Tibial artery (tissue), 4 donors: ENCODE results near the gene SLC11A2.

ENCODE experiments used
- DNase-seq, 2 donors: peaks; one replicate each; pipeline ENCODE4 v3.0.0-alpha.2; 2019
- H3K27ac ChIP-seq, 2 donors: fragments of 200-600 bp; sonication (generic) in 1 of 2; 1 replicate in 1 of 2; 2 replicates in 1 of 2; pipeline ENCODE4 v1.5.1; 2018 to 2019; ENCODE audit warnings: mild to moderate bottlenecking in 1 of 2
- H3K27me3 ChIP-seq, 2 donors: fragments of 200-600 bp; sonication (generic) in 1 of 2; one replicate each; pipeline versions ENCODE4 v1.5.1 to v1.6.0; 2016 to 2019
- H3K36me3 ChIP-seq, 3 donors: fragments of 200-600 bp; sonication (generic) in 2 of 3; one replicate each; pipeline ENCODE4 v1.5.1; 2016 to 2019; ENCODE audit warnings: mild to moderate bottlenecking in 2 of 3
- H3K4me1 ChIP-seq, 4 donors: fragments of 200-600 bp; sonication (generic) in 2 of 4; 1 replicate in 3 of 4; 2 replicates in 1 of 4; pipeline ENCODE4 v1.5.1; 2016 to 2019
- H3K4me3 ChIP-seq, 2 donors: fragments of 200-600 bp; sonication (generic) in 1 of 2; 1 replicate in 1 of 2; 2 replicates in 1 of 2; pipeline ENCODE4 v1.5.1; 2018 to 2019; ENCODE audit warnings: mild to moderate bottlenecking in 2 of 2
- H3K9me3 ChIP-seq, 3 donors: fragments of 200-600 bp; sonication (generic) in 1 of 3; one replicate each; pipeline ENCODE4 v1.5.1; 2016 to 2019
- intact Hi-C: fragments of 100-400 bp; cut with DNase I; formaldehyde crosslinking; loops from one replicate; pipeline ENCODE4 v1.15.0; 2023; ENCODE audit warnings: low total_unique reads
- TF ChIP-seq, protein P1 (sequence below), 2 experiments: fragments of 200-600 bp in 1 of 2; fragments of 450-650 bp in 1 of 2; IDR thresholded peaks; one replicate each; pipeline ENCODE4 v1.5.1; 2017 to 2019; ENCODE audit warnings: antibody characterized with exemption in 2 of 2, mild to moderate bottlenecking in 1 of 2, moderate library complexity in 1 of 2

SLC11A2 gene

DNA sequence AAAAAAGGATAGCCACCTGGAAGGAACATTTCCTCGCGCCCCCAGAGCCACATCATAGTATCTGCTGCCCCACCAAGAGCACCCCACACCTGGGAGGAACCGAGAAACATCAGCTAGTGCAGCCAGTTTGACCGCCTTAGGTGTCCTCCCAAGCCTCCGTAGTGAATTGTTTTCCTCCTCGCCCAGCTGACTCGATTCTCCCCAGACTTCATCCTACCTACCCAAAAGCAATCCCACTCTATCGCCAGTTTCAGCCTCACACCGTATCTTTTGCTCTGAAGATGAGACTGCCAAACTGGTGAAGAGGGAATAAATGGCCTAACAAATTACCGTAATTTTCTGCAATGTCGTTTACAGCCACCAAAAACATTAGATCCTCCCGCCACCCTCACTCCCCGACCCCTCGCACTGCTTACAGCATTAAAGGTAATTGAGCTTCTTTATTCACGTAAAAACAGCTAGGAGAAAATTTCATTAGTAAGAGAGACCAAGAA, 1.2 kb upstream of the SLC11A2 start:
- peaks cover 0 to 28% (median 16%) of the 10 kb centered on the region in 4 donors for H3K4me1 ChIP-seq

DNA sequence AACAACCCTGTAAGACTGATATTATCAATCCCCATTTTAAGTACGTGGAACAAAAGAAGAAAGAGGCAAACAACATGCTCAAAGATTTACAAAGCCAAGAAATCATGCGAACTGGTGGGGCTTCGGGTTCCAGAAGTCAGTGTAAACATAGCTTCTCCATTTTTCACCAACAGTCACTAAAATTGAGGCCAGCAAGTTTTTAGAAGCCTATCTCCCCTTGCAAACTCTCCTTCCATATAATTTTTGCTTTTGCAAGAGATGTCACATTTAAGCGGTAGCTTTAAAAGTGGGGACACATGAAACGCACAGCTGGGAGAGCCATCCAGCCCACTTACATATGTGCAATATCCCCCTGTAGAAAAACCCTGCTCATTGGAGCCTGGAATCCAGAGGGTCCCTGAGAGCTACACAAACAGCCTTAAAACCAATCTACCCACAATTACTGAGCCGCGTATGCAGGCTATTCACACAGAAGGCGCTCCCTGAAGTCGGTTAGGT, 797 bp downstream of the SLC11A2 start:
- H3K4me3 ChIP-seq: peak overlapping the region; percentile 68 to 93
- TF ChIP-seq, protein P1, sequence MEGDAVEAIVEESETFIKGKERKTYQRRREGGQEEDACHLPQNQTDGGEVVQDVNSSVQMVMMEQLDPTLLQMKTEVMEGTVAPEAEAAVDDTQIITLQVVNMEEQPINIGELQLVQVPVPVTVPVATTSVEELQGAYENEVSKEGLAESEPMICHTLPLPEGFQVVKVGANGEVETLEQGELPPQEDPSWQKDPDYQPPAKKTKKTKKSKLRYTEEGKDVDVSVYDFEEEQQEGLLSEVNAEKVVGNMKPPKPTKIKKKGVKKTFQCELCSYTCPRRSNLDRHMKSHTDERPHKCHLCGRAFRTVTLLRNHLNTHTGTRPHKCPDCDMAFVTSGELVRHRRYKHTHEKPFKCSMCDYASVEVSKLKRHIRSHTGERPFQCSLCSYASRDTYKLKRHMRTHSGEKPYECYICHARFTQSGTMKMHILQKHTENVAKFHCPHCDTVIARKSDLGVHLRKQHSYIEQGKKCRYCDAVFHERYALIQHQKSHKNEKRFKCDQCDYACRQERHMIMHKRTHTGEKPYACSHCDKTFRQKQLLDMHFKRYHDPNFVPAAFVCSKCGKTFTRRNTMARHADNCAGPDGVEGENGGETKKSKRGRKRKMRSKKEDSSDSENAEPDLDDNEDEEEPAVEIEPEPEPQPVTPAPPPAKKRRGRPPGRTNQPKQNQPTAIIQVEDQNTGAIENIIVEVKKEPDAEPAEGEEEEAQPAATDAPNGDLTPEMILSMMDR (IDR thresholded peaks at IDR 0.05): no peak
- no peaks in the 10 kb centered on the region for H3K27me3 ChIP-seq
- peaks cover 0 to 38% (median 22%) of the 10 kb centered on the region in 4 donors for H3K4me1 ChIP-seq
- no peaks in the 10 kb centered on the region for H3K36me3 ChIP-seq
- H3K27ac ChIP-seq: peak overlapping the region; percentile 84 to 94
- no peak for DNase-seq
- intact Hi-C loops: no loop called here
- H3K9me3 ChIP-seq: no peaks in the 10 kb centered on the region

More for the DNA sequence above, 1.2 kb upstream of the SLC11A2 start:
- DNase-seq: no peak
- Histone ChIP-seq H3K9me3 (no peaks in the 10 kb centered on the region), H3K27me3 (no peaks in the 10 kb centered on the region), H3K4me3 (no peak overlapping the region), H3K36me3 (no peaks in the 10 kb centered on the region), H3K27ac (no peak overlapping the region)
- TF ChIP-seq, protein P1 (IDR thresholded peaks at IDR 0.05): no peak
- intact Hi-C loops: no loop called here

DNA sequence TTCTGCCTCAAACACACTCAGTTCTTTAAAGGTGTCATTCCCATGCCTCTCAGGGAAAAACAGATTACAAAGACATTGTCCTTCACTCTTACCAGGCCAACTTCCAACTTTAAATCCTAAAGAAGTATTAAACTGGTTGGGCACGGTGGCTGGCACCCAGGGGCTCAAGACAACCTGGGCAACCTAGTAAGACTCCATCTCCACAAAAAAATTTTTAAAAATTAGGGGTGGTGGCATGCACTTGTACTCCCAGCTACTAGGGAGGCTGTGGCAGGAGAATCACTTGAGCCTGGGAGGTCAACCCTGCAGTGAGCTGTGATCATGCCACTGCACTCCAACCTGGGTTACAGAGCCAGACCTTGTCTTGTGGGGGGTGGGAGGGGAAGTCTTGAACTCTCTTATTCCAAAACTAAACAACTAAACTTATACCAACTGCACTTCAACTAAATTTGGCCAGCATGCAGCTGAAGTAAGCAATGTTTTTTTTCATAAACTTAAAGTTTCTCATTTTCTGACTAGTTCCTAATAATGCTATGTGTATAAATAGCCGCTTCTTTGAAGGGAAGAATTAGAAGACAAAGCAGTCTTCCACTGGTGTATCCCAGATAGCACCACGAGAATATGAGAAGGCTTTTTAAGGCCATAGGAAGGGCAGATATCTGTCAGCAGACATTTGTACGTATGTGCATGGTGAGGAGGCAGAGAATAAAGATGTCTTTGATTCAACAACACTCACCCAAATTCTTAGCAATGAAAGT, 2.4 kb downstream of the SLC11A2 start:
- Histone ChIP-seq H3K36me3 (no peaks in the 10 kb centered on the region), H3K9me3 (no peaks in the 10 kb centered on the region), H3K27me3 (no peaks in the 10 kb centered on the region), H3K4me1 (peaks cover 0 to 39% (median 22%) of the 10 kb centered on the region in 4 donors), H3K4me3 (peak overlapping the region; percentile 68 to 93), H3K27ac (peak overlapping the region; percentile 84 to 94)
- TF ChIP-seq, protein P1 (IDR thresholded peaks at IDR 0.05): no peak
- no peak for DNase-seq
- intact Hi-C loops: no loop called here

DNA sequence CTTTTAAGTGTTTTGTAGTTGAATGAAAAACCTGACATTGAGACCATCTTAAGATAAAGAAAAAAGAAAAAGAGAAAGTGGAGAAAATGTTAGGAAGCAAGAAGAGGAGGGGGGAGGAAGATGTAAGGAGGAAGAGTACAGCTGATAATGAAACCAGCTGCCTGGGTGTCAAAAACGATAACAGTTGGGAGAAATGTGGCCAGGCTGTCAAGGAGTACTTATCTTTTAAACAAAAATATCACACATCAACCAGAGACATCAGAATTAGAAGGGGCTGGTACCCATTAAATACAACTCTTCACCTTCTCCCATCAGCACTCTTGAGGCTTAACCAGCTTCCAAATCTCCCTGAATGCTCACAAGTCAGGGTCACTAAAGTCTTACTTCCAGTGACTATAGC, 4.5 kb downstream of the SLC11A2 start:
- Histone ChIP-seq H3K4me1 (peaks cover 0 to 39% (median 22%) of the 10 kb centered on the region in 4 donors), H3K4me3 (no peak overlapping the region), H3K27ac (peak overlapping the region in 1 of 2 donors; percentile 13), H3K36me3 (no peaks in the 10 kb centered on the region), H3K27me3 (no peaks in the 10 kb centered on the region), H3K9me3 (no peaks in the 10 kb centered on the region)
- no peak for DNase-seq
- intact Hi-C loops: no loop called here
- TF ChIP-seq, protein P1 (IDR thresholded peaks at IDR 0.05): no peak

DNA sequence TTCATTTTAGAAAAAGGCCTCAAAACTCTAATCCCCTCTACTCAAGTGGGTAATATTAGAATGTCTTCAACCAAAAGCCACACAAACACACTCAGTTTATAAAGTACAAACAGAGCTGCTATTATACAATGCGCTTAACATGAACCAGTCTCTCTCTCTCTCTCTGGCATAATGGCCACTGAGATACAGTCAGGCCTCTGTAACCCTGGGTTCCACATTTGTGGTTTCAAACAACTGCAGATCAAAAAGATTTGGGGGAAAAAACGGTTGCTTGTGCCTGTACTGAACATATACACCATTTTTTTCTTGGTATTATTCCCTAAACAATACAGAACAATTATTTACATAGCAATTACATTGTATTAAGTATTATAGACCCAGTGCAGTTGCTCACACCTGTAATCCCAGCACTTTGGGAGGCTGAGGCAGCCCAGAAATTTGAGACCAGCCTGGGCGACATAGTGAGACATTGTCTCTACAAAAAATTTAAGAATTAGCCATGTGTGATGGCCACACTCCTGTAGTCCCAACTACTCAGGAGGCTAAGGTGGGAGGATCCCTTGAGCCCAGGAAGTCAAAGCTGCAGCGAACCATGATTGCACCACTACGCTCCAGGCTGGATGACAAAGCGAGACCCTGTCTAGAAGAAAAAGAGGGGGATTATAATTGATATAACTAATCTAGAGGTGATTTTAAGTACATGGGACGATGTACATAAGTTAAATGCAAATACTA, 5.6 kb downstream of the SLC11A2 start:
- Histone ChIP-seq H3K36me3 (no peaks in the 10 kb centered on the region), H3K4me3 (no peak overlapping the region), H3K27ac (no peak overlapping the region), H3K27me3 (no peaks in the 10 kb centered on the region), H3K4me1 (peaks cover 0 to 39% (median 20%) of the 10 kb centered on the region in 4 donors), H3K9me3 (no peaks in the 10 kb centered on the region)
- DNase-seq: no peak
- intact Hi-C loops: no loop called here
- TF ChIP-seq, protein P1 (IDR thresholded peaks at IDR 0.05): no peak
